ENCODE results near the gene DHRS12. TPM values are rescaled to one million over a fixed set of nuclear protein-coding genes. Genes with fewer than 3 reads are reported as not detected.
A peak's percentile ranks its signal among the peaks of the same experiment; 100 is the strongest.

The DHRS12 gene
- total and polyA plus RNA-seq, 12 donors = 5.5 to 20.6 (median 10.3) TPM

DNA sequence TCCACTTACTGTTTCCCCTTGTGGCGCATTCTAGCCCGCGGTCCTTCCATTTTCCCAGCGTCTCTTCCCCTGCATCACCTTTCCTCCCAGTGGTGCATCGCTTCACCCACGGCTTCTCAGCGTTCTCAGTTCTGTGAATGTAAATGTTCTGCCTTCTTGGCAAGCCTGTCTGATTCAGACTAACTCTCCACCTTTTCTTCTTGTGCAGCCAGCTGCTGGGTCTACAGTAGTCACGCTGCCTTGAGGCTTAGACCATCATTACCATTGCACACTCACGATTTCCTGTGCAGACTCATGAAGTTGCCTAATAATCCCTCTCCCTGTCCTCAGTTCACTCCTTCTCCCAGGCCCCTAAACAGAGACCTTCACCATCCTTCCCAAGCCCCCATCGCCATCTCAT lies 75.0 kb downstream of the DHRS12 start:
- Histone ChIP-seq H3K27me3 (no peaks in the 10 kb centered on the region), H3K9me3 (no peaks in the 10 kb centered on the region), H3K27ac (peak overlapping the region in 1 of 10 donors; percentile 71), H3K4me1 (peaks cover 0 to 57% (median 27%) of the 10 kb centered on the region in 9 donors), H3K36me3 (peaks cover 0 to 32% (median 0%) of the 10 kb centered on the region in 9 donors), H3K4me3 (no peak overlapping the region)
- no peak for ATAC-seq
- DNase-seq = no peak
- TF ChIP-seq, protein P1, sequence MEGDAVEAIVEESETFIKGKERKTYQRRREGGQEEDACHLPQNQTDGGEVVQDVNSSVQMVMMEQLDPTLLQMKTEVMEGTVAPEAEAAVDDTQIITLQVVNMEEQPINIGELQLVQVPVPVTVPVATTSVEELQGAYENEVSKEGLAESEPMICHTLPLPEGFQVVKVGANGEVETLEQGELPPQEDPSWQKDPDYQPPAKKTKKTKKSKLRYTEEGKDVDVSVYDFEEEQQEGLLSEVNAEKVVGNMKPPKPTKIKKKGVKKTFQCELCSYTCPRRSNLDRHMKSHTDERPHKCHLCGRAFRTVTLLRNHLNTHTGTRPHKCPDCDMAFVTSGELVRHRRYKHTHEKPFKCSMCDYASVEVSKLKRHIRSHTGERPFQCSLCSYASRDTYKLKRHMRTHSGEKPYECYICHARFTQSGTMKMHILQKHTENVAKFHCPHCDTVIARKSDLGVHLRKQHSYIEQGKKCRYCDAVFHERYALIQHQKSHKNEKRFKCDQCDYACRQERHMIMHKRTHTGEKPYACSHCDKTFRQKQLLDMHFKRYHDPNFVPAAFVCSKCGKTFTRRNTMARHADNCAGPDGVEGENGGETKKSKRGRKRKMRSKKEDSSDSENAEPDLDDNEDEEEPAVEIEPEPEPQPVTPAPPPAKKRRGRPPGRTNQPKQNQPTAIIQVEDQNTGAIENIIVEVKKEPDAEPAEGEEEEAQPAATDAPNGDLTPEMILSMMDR (IDR thresholded peaks at IDR 0.05) = no peak
- 90% methylated on average over 10 of the region's 10 CpGs for WGBS, 2 donors
- intact Hi-C loops (cut with DNase I) = loop anchor here in 6 of 10 donors (5.0 to 10.0 kb wide), 7 partner anchors 114 to 277 kb away; partner anchors contain the start of genes INTS6 (in 2 of the 6) and WDFY2 (in 2 of the 6)

DNA sequence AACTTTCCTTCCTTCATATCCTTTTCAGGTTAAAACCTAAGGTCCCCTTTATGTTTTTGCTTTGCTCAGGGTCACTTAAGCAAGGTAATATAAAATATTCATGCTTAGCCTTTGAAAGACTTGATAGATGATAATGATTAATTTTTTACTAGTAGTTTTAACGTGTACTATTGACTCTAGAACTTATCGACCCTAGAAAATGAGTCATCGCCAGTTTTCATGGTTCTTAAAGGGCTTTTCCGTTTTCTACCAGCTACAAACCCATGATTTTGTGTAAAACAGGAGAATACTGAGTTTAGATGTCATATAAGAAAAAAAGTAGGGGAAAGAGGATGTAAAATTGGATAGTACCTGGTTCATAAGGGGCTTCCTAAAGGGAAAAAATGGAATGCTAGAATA lies 75.7 kb downstream of the DHRS12 start:
- H3K9me3 ChIP-seq = no peaks in the 10 kb centered on the region
- DNase-seq (no peak), ATAC-seq (no peak)
- peak overlapping the region in 1 of 10 donors; percentile 41 for H3K27ac ChIP-seq
- peaks cover 0 to 62% (median 30%) of the 10 kb centered on the region in 9 donors for H3K4me1 ChIP-seq
- TF ChIP-seq, protein P1 (IDR thresholded peaks at IDR 0.05) = no peak
- intact Hi-C loops (cut with DNase I) = loop anchor here in 6 of 10 donors (5.0 to 10.0 kb wide), 7 partner anchors 113 to 276 kb away; partner anchors contain the start of genes INTS6 (in 2 of the 6) and WDFY2 (in 2 of the 6)
- H3K27me3 ChIP-seq = no peaks in the 10 kb centered on the region
- no peak overlapping the region for H3K4me3 ChIP-seq
- WGBS, 2 donors = 88 to 90% methylated on average over 4 of the region's 4 CpGs
- peaks cover 0 to 32% (median 0%) of the 10 kb centered on the region in 9 donors for H3K36me3 ChIP-seq

DNA sequence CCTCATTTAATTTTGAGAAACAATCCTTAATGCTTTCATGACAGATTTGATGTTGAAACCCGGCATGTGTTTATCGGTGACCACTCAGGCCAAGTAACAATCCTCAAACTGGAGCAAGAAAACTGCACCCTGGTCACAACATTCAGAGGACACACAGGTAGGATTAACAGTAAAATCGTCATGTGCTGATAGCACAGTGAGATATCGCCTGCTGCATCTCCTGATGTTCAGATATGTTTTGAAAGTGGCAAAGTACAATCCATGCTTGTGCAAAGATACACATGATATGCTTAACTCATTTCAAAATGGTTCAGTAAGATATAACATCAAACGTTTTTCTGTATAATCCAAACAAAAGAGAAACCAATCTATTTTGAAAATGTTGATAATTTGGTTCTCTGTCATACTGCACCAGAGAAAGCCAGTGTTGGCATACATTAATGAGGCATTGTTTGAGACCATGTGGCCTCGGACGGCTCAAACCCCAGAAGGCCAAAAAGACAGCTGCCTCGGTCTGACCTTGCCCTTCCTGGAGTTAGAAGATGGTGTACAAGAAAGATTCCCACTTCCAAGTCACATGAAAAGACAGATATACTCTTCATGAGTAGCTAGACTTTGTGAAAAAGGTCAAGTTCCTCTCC lies 76.2 kb downstream of the DHRS12 start:
- Histone ChIP-seq H3K4me3 (no peak overlapping the region), H3K36me3 (peaks cover 0 to 32% (median 0%) of the 10 kb centered on the region in 9 donors), H3K27ac (peak overlapping the region in 2 of 10 donors; percentile 2 to 41), H3K27me3 (no peaks in the 10 kb centered on the region), H3K4me1 (peaks cover 0 to 62% (median 34%) of the 10 kb centered on the region in 9 donors), H3K9me3 (no peaks in the 10 kb centered on the region)
- TF ChIP-seq, protein P1 (IDR thresholded peaks at IDR 0.05) = no peak
- WGBS, 2 donors = 71 to 76% methylated on average over 8 of the region's 8 CpGs
- no peak for ATAC-seq
- DNase-seq = no peak
- intact Hi-C loops (cut with DNase I) = loop anchor here in 6 of 10 donors (5.0 to 10.0 kb wide), 7 partner anchors 113 to 275 kb away; partner anchors contain the start of genes INTS6 (in 2 of the 6) and WDFY2 (in 2 of the 6)

DNA sequence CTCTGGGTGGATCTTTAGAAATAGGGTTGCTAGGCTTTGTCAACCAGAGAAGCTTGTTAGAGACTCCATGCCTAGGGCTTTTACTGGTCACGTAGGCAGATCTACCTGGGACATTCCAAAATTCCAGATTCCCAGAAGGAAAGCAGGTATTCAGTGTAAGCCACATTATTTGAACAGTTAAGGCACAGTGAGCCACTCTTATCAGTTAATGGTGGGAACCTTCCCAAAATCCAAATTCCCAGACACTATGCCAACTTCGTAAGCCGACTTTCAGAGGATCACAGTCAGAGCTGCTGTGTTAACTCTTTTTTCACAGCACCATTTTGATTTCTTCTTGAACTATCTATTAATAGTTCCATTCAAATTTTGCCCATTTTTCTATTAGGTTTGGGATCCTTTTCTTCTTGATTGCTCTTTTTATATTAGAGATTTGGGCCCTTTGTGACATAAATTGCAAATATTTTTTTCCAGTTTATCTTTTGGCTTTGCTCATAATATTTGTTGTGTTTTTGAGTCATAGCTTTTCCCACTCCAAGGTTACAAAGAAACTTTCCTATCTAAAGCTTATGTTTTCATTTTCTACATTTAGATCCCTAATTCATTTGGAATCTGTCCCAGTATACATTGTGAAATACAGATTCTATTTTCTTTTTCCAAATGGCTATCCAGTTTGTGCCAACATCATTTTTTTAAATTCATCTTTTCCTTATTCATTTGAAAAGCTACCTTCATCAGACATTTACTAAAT lies 77.3 kb downstream of the DHRS12 start:
- H3K9me3 ChIP-seq = no peaks in the 10 kb centered on the region
- ATAC-seq (no peak), DNase-seq (no peak)
- no peaks in the 10 kb centered on the region for H3K27me3 ChIP-seq
- H3K4me1 ChIP-seq = peaks cover 4 to 61% (median 44%) of the 10 kb centered on the region in 9 donors
- 26 to 37% methylated on average over 3 of the region's 3 CpGs for WGBS, 2 donors
- peak overlapping the region in 4 of 10 donors; percentile 28 to 59 (median 35) for H3K27ac ChIP-seq
- TF ChIP-seq, protein P1 (IDR thresholded peaks at IDR 0.05) = no peak
- intact Hi-C loops (cut with DNase I) = loop anchor here in 6 of 10 donors (5.0 to 10.0 kb wide), 7 partner anchors 112 to 274 kb away; partner anchors contain the start of genes INTS6 (in 2 of the 6) and WDFY2 (in 2 of the 6)
- no peak overlapping the region for H3K4me3 ChIP-seq
- H3K36me3 ChIP-seq = peaks cover 0 to 32% (median 0%) of the 10 kb centered on the region in 9 donors
